Upper lobe of left lung (tissue), 4 donors: ENCODE measurements around the gene RCSD1.

Source experiments
- CTCF ChIP-seq, 6 experiments: fragments of 450-650 bp in 4 of 6; fragments of 200-600 bp in 2 of 6; sonication (generic) in 2 of 6; IDR thresholded peaks; one replicate each; pipeline ENCODE4 v1.5.1; 2016 to 2019; ENCODE audit warnings: antibody characterized with exemption in 6 of 6
- EP300 ChIP-seq, 4 donors: sonication (generic); formaldehyde crosslinking; IDR thresholded peaks; one replicate each; pipeline ENCODE4 v1.5.1; 2017; ENCODE audit warnings: antibody characterized with exemption in 4 of 4, control low read depth in 2 of 4
- POLR2A ChIP-seq, 4 donors: fragments of 450-650 bp; IDR thresholded peaks; one replicate each; pipeline ENCODE4 v1.5.1; 2016 to 2017; ENCODE audit warnings: antibody characterized with exemption in 4 of 4, mild to moderate bottlenecking in 2 of 4

- TF ChIP-seq CTCF (IDR thresholded peaks at IDR 0.05) (no peak), EP300 (IDR thresholded peaks at IDR 0.05) (no peak), POLR2A (IDR thresholded peaks at IDR 0.05) (no peak)
These were observed 114.9 kb downstream of the RCSD1 start for GRCh38 chr1:167744901-167745300.
